ENCODE data around the gene CDK16.

CDK16 gene

GRCh38 chrX:47209508-47210238, 8.8 kb upstream of the CDK16 start:
- DNase-seq (ENCODE audit: low spot score) = no peak

DNA sequence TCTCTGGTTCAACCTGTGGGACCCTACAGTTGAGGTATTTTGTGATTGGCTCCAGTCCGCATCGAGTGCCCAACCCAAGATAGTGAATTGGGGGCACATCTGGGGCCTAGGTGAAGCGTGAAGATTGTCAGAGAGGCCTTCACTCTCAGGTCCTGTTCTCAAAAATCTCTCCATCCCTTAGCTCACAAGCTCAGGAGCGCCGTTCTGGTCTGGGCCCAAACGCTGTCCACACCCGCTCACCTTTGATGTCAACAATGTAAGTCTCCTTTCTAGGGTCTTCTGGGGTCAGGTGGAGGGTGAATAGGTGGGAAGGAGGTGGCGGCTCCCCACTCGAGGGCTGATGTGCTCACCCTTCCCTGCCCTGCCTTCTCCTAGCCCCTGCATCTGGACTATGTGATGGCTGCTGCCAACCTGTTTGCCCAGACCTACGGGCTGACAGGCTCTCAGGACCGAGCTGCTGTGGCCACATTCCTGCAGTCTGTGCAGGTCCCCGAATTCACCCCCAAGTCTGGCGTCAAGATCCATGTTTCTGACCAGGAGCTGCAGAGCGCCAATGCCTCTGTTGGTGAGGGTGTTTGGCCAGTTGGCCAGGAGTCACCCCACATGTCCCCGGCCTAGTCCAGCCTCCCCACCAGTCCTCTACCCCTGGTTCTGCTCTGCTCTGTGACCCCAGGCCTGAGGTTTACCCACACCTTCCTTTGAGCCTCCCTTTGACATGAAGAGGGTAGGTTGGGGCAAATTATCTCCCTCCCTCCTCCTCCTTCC, 7.6 kb upstream of the CDK16 start:
- DNase-seq (ENCODE audit: low spot score) = no peak

GRCh38 chrX:47212381-47213293, 5.8 kb upstream of the CDK16 start:
- DNase-seq (ENCODE audit: low spot score) = no peak

GRCh38 chrX:47214435-47215077, 3.9 kb upstream of the CDK16 start:
- no peak for DNase-seq (ENCODE audit: low spot score)

GRCh38 chrX:47215291-47215900, 3.1 kb upstream of the CDK16 start:
- DNase-seq (ENCODE audit: low spot score) = no peak

DNA sequence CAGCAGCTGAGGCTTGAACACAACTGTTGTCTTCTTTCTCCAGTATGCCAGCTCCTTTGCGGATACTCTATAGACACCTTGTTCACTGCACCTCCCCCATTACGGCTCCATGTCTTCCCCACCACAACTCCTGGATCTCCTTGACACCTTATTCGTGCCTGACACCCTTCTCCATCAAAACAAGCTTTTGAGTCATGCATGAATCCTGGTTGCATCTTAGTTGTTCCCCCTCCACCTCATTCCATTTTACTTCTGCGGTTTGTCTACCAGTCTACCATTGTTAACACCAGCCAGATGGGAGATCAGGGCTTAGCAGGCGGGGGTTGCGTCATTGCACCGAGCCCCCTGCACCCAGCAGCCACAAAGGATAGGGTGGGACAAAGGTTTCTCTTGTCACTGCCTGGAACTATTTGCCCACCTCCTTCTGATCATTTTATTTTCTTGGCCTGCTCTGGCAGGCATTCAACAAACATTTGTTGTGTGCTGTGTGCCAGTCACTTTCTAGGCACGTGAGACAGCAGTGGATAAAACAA, 2.0 kb upstream of the CDK16 start:
- no peak for DNase-seq (ENCODE audit: low spot score)

DNA sequence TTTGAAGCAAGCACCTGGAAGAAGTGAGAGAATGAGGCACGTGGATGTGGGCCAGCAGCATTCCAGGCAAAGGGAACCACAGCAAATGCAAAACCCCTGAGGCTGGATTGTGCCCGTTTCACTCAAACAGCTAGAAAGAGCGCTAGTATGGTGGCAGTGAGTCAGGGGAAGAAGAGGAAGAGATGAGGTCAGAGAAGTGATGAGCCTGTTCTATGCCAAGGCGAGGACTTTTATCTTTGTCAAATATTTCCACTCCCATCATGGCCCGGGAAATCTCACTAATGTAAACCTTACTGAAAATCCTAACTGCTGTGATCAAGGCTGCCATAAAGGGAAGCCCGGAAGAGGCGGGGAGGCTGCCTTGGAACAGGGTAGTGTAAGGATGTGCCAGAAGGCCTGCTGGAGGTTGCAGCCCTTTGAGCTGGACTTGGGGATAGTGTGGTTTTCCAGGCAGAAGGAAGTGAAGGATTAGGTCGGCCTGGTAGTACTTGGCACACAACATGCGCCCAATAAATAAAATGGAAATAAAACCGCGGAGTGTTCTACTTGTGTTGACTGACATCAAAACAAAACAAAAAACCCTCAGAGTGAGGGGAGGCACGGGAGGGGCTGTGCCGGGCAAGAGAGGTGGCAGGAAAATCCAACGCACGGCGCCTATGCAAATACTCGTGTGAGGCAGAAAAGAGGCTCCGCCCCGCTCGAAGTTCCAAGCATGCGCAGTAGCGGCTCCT, 1.2 kb upstream of the CDK16 start:
- DNase-seq (ENCODE audit: low spot score) = no peak

DNA sequence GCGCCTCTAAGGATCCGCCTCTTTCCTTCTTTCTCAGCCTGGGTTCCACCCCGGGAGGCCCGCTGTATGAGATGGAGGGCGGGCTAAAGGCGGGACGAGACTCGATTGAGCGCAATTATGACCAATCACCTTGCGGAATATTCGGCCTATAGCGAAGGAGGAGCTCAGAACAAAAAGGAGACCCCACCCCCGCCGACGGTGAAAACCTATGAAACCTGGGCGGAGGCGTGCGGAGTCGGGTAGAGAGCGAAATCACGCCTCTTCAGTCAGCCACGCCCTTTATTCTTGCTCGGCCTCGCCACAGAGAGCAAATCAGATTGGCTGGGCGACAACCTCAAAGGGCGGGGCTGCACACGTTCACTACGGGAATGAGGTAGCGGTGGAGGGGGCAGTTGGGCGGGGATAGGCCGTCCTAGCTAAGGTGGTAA, 615 bp upstream of the CDK16 start:
- peak; percentile 91 for DNase-seq (ENCODE audit: low spot score)

GRCh38 chrX:47218920-47219815, 687 bp downstream of the CDK16 start:
- DNase-seq (ENCODE audit: low spot score) = peak; percentile 30

DNA sequence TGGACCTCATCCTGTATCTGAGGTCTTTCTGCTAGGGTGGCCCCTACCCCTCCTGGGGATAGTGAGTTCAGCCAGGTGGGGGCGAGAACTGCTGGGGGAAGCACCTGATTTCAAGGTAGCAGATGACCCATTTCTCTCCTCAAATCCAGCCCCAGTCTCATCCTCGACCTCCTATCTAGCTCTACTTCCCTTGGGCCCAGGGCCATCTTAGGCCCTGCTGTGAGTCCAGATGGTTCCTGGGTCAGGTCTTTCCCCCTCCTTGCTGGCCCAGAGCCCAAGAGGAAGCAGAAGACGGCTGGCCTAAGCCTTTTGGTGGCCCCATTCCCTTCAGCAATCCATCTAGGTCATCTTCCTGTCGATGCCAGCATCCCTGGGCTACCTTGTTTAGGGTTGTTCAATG, 3.3 kb downstream of the CDK16 start:
- DNase-seq (ENCODE audit: low spot score) = no peak

- no peak for DNase-seq (ENCODE audit: low spot score)
Observed at GRCh38 chrX:47222751-47223350, 4.4 kb downstream of the CDK16 start.

DNA sequence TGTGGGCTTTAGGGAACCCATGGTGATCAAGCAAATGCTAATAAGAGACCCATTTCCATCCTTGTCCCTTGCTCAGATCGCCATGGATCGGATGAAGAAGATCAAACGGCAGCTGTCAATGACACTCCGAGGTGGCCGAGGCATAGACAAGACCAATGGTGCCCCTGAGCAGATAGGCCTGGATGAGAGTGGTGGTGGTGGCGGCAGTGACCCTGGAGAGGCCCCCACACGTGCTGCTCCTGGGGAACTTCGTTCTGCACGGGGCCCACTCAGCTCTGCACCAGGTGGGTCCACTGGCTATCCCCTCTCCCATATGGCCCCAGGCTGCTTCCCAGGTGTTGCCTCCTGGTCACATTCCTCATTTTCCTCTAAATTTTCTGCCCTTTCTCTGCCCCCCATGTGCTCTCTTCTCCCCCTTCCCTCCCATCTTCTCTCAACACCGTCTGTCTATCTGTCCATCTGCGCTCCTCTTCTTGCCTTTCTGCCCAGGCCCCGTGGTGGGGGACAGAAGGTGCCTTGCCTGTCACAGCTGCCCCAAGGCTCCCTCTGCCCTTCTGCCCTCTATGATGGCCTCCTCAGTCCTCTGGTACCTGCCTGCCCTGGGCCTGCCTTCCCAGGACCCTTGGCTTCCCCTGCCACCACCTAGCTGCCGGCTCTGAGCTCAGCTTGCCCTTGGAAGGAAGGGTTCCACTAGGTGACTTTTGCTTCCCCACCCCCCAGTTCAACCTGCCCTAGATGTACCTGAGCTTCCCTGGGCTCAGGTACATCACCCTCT, 5.2 kb downstream of the CDK16 start:
- no peak for DNase-seq (ENCODE audit: low spot score)

DNA sequence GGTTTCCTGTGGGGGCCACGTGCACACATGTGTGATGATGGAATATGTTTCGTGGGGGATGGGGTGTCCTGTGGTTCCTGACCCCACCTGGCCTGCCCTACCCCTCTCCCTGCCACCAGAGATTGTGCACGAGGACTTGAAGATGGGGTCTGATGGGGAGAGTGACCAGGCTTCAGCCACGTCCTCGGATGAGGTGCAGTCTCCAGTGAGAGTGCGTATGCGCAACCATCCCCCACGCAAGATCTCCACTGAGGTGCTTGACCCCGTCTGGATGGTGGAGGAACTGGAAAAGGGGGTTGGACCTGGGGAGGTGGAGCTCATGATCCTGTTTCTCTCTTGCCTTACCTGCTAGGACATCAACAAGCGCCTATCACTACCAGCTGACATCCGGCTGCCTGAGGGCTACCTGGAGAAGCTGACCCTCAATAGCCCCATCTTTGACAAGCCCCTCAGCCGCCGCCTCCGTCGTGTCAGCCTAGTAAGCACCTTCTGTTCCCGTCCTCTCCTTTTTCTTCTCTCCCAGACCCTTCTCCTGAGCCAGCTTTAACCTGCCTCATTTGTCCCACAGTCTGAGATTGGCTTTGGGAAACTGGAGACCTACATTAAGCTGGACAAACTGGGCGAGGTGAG, 5.9 kb downstream of the CDK16 start:
- no peak for DNase-seq (ENCODE audit: low spot score)

DNA sequence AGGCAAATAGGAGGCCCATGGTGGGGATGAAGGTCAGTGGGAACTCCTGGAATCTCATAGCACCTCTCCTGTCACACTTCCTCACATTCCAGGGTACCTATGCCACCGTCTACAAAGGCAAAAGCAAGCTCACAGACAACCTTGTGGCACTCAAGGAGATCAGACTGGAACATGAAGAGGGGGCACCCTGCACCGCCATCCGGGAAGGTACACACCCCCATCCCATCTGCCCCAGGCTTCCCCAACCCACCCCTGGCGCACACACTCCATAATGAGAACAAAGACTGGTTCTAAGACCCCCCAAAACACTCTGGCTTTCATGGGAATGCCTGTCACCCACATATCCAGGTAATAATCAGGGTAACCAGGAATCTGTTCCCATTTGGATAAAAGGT, 6.4 kb downstream of the CDK16 start:
- DNase-seq (ENCODE audit: low spot score) = no peak

- no peak for DNase-seq (ENCODE audit: low spot score)
Observed at GRCh38 chrX:47226071-47226470, 7.6 kb downstream of the CDK16 start.

DNA sequence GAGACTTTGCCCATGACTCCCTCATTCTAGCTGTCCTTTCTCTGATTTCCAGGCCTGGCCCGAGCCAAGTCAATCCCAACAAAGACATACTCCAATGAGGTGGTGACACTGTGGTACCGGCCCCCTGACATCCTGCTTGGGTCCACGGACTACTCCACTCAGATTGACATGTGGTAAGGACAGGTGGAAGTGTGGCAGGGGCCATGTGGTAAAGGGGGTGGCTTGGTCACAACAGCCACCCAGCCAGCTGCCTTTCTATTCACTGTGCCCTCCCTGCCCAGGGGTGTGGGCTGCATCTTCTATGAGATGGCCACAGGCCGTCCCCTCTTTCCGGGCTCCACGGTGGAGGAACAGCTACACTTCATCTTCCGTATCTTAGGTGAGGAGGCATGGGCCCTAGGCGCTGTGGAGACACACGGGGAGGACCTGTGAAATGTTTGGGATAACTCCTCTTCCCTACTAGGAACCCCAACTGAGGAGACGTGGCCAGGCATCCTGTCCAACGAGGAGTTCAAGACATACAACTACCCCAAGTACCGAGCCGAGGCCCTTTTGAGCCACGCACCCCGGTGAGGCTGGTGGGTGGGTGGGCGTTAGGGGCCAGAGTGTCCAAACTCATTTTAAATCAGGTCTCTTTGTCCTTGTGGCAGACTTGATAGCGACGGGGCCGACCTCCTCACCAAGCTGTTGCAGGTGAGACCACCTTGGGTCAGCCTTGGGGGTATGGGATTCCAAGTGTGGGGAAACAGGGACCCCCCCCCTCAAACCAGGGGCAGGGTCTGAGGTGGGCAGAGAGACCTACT, 8.3 kb downstream of the CDK16 start:
- DNase-seq (ENCODE audit: low spot score) = no peak

DNA sequence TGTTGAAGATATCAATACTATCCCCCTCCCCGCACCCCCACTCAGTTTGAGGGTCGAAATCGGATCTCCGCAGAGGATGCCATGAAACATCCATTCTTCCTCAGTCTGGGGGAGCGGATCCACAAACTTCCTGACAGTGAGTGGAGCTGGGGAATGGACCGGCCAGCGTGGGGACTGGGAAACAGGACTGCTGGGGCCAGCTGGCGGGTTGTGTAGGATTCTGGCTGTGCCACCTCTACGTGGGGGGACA, 8.8 kb downstream of the CDK16 start:
- DNase-seq (ENCODE audit: low spot score) = no peak

All from germinal center (tissue), 1 donor.